Suprapubic skin (tissue), 3 donors: Measurements from ENCODE around the gene DDI2.

Experiments used
- CTCF ChIP-seq, 2 donors: fragments of 200-600 bp in 1 of 2; fragments of 450-650 bp in 1 of 2; sonication (generic) in 1 of 2; IDR thresholded peaks; one replicate each; pipeline ENCODE4 v1.5.1; 2016 to 2019; ENCODE audit warnings: antibody characterized with exemption in 2 of 2, mild to moderate bottlenecking in 1 of 2, moderate library complexity in 1 of 2
- POLR2AphosphoS5 ChIP-seq, 3 donors: sonication (generic); formaldehyde crosslinking; IDR thresholded peaks; one replicate each; pipeline ENCODE4 v1.6.1; 2017; ENCODE audit warnings: antibody characterized with exemption in 3 of 3

- TF ChIP-seq CTCF (IDR thresholded peaks at IDR 0.05) (no peak), POLR2AphosphoS5 (IDR thresholded peaks at IDR 0.05) (no peak)
Observed at GRCh38 chr1:15639931-15640330, 22.7 kb downstream of the DDI2 start.
